Natural killer cell (primary cell): ENCODE measurements around the gene SLC35C1. TPM values are rescaled to one million over a fixed set of nuclear protein-coding genes. Genes with fewer than 3 reads are reported as not detected.

Source experiments
- ATAC-seq, 3 donors: fragments of 150-1000 bp in 2 of 3; fragments of 200-7000 bp in 1 of 3; cut with Tn5 transposase; 1 replicate in 1 of 3; 2 replicates in 2 of 3; pipeline ENCODE4 v1.10.0; 2021; ENCODE audit warnings: mild to moderate bottlenecking in 2 of 3, moderate library complexity in 2 of 3
- DNase-seq, 2 donors: peaks; one replicate each; pipeline versions ENCODE4 v3.0.0 to v3.0.0-alpha.2; 2013 to 2021; ENCODE audit warnings: mixed read lengths in 1 of 2
- H3K27ac ChIP-seq: one replicate; pipeline ENCODE4 v1.5.1; 2013; ENCODE audit warnings: mild to moderate bottlenecking, low read length
- H3K27me3 ChIP-seq: one replicate; pipeline ENCODE4 v1.6.1; 2013; ENCODE audit warnings: low read length; ENCODE audit not compliant: control insufficient read depth, insufficient read depth
- H3K36me3 ChIP-seq: one replicate; pipeline ENCODE4 v1.6.1; 2013; ENCODE audit warnings: low read length; ENCODE audit not compliant: control insufficient read depth, insufficient read depth
- H3K4me1 ChIP-seq: one replicate; pipeline ENCODE4 v1.6.1; 2013; ENCODE audit warnings: low read length; ENCODE audit not compliant: control insufficient read depth, insufficient read depth
- H3K4me3 ChIP-seq: one replicate; pipeline ENCODE4 v1.5.1; 2013; ENCODE audit warnings: low read length
- H3K9me3 ChIP-seq: one replicate; pipeline ENCODE4 v1.6.1; 2013; ENCODE audit warnings: low read length; ENCODE audit not compliant: control insufficient read depth, insufficient read depth
- H3K27ac Mint-ChIP-seq, 2 donors: one replicate each; pipeline ENCODE4 v1.8.0; 2022; ENCODE audit warnings: mild to moderate bottlenecking in 2 of 2, mixed read lengths in 2 of 2, moderate library complexity in 1 of 2
- H3K27me3 Mint-ChIP-seq, 2 donors: one replicate each; pipeline ENCODE4 v1.8.0; 2022; ENCODE audit warnings: low read depth in 2 of 2, mixed read lengths in 2 of 2
- H3K36me3 Mint-ChIP-seq: one replicate; pipeline ENCODE4 v1.8.0; 2022; ENCODE audit warnings: mixed read lengths
- H3K4me1 Mint-ChIP-seq, 2 donors: one replicate each; pipeline ENCODE4 v1.8.0; 2022; ENCODE audit warnings: mixed read lengths in 2 of 2
- H3K4me3 Mint-ChIP-seq: one replicate; pipeline ENCODE4 v1.8.0; 2022; ENCODE audit warnings: mild to moderate bottlenecking, moderate library complexity, mixed read lengths
- H3K9me3 Mint-ChIP-seq, 2 donors: one replicate each; pipeline ENCODE4 v1.8.0; 2022; ENCODE audit warnings: mixed read lengths in 2 of 2
- WGBS: methylation state at CpG from one replicate; pipeline ENCODE4 v1.1.7; 2013; ENCODE audit warnings: missing lambda C conversion rate; ENCODE audit not compliant: insufficient coverage; 5-methylcytosine and 5-hydroxymethylcytosine counted together
- intact Hi-C: fragments of 100-400 bp; cut with micrococcal nuclease; formaldehyde crosslinking; loops from one replicate; pipeline ENCODE4 v1.14.2; 2022
- total RNA-seq, 4 donors: library from RNA; stranded (reverse); fragments of 120-200 nt in 1 of 4; gene quantifications; one replicate each; pipeline versions ENCODE4 v1.2.3 to v1.2.4, GENCODE V29; 2013 to 2022
- TF ChIP-seq, protein P1 (sequence below): fragments of 200-600 bp; IDR thresholded peaks from one replicate; pipeline ENCODE4 v1.8.0; 2022; ENCODE audit warnings: antibody characterized with exemption

SLC35C1 gene
- total RNA-seq, 3 donors from 2014 or later (not counting 1 experiment from before 2014, with no cell fraction given) = 7.1 to 11.9 (median 9.5) TPM

DNA sequence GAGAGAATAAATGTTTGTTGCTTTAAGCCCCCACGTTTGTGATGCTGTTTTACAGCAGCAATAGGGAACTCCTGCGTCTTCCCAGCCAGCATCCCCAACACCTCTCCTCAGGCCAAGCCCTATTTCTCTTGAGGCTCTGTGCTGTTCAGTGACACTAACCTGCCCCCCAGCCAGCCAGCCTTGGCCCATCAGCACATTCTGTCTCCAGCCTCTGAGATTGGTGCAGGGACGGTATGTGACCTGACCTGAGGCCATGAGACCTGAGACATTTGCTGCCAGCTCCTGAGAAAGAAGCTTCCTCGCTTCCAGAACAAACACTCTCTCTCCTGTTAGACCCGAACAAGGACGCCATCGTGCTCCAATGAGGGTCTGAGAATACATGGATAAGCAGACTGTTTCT, 38.5 kb upstream of the SLC35C1 start:
- peaks cover 7% of the 10 kb centered on the region in 2 donors for H3K4me1 Mint-ChIP-seq
- no peak overlapping the region for H3K4me3 Mint-ChIP-seq
- H3K27me3 Mint-ChIP-seq = peaks cover 13 to 17% of the 10 kb centered on the region in 2 donors
- no peak for ATAC-seq
- no peak overlapping the region for H3K4me3 ChIP-seq
- H3K36me3 ChIP-seq = no peaks in the 10 kb centered on the region
- 72% methylated on average over 7 of the region's 7 CpGs for WGBS
- no peak overlapping the region for H3K27ac Mint-ChIP-seq
- TF ChIP-seq, protein P1, sequence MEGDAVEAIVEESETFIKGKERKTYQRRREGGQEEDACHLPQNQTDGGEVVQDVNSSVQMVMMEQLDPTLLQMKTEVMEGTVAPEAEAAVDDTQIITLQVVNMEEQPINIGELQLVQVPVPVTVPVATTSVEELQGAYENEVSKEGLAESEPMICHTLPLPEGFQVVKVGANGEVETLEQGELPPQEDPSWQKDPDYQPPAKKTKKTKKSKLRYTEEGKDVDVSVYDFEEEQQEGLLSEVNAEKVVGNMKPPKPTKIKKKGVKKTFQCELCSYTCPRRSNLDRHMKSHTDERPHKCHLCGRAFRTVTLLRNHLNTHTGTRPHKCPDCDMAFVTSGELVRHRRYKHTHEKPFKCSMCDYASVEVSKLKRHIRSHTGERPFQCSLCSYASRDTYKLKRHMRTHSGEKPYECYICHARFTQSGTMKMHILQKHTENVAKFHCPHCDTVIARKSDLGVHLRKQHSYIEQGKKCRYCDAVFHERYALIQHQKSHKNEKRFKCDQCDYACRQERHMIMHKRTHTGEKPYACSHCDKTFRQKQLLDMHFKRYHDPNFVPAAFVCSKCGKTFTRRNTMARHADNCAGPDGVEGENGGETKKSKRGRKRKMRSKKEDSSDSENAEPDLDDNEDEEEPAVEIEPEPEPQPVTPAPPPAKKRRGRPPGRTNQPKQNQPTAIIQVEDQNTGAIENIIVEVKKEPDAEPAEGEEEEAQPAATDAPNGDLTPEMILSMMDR = no peak
- no peak overlapping the region for H3K27ac ChIP-seq
- intact Hi-C loops = no loop called here
- no peak for DNase-seq
- H3K4me1 ChIP-seq = peaks cover 4% of the 10 kb centered on the region
- no peaks in the 10 kb centered on the region for H3K36me3 Mint-ChIP-seq
- H3K9me3 ChIP-seq = no peaks in the 10 kb centered on the region
- H3K9me3 Mint-ChIP-seq = no peaks in the 10 kb centered on the region
- no peaks in the 10 kb centered on the region for H3K27me3 ChIP-seq

DNA sequence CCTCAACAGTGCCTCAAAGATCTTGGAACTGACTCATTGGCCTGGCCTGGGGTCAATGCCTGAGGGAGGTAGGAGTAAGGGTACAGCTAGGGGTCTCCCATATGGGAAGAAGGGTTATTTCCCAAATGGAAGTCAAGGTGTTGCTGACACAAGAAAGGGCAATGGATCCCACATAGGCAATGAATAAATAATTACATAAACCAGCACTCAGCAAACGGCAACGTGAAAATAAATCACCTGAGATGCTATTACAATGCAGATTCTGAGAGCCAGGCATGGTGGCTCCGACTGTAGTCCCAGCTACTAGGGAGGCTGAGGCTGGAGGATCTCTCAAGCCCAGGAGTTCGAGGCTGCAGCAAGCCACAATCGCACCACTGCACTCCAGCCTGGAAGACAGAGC, 36.5 kb upstream of the SLC35C1 start:
- no peak overlapping the region for H3K4me3 ChIP-seq
- H3K4me1 ChIP-seq = peaks cover 9% of the 10 kb centered on the region
- H3K9me3 Mint-ChIP-seq = no peaks in the 10 kb centered on the region
- ATAC-seq (no peak), DNase-seq (no peak)
- no peaks in the 10 kb centered on the region for H3K36me3 Mint-ChIP-seq
- no peaks in the 10 kb centered on the region for H3K36me3 ChIP-seq
- H3K27ac ChIP-seq = no peak overlapping the region
- H3K27me3 Mint-ChIP-seq = peaks cover 7 to 14% of the 10 kb centered on the region in 2 donors
- H3K9me3 ChIP-seq = no peaks in the 10 kb centered on the region
- H3K4me1 Mint-ChIP-seq = peaks cover 15% of the 10 kb centered on the region in 2 donors
- intact Hi-C loops = no loop called here
- no peaks in the 10 kb centered on the region for H3K27me3 ChIP-seq
- TF ChIP-seq, protein P1 = no peak
- H3K27ac Mint-ChIP-seq = no peak overlapping the region
- WGBS = 73% methylated on average over 4 of the region's 5 CpGs
- H3K4me3 Mint-ChIP-seq = no peak overlapping the region

- Mint-ChIP-seq H3K4me1 (peaks cover 15% of the 10 kb centered on the region in 2 donors), H3K36me3 (no peaks in the 10 kb centered on the region), H3K27ac (no peak overlapping the region), H3K27me3 (peaks cover 0 to 5% of the 10 kb centered on the region in 2 donors), H3K4me3 (no peak overlapping the region), H3K9me3 (no peaks in the 10 kb centered on the region)
- Histone ChIP-seq H3K36me3 (no peaks in the 10 kb centered on the region), H3K9me3 (no peaks in the 10 kb centered on the region), H3K4me3 (no peak overlapping the region), H3K4me1 (peaks cover 9% of the 10 kb centered on the region), H3K27ac (no peak overlapping the region), H3K27me3 (no peaks in the 10 kb centered on the region)
- WGBS = 92% methylated on average over 5 of the region's 5 CpGs
- TF ChIP-seq, protein P1 = no peak
- intact Hi-C loops = loop anchor here (5.0 kb wide), 1 partner anchor 428 kb away; no protein-coding TSS in a partner anchor
- DNase-seq (no peak), ATAC-seq (no peak)
These were observed 35.0 kb upstream of the SLC35C1 start for GRCh38 chr11:45769960-45770359.

GRCh38 chr11:45771193-45771565, 33.8 kb upstream of the SLC35C1 start:
- H3K9me3 ChIP-seq = no peaks in the 10 kb centered on the region
- WGBS = 7% methylated on average over 18 of the region's 18 CpGs
- peak; percentile 70 to 79 (median 71) for ATAC-seq
- intact Hi-C loops = loop anchor here (5.0 kb wide), 1 partner anchor 429 kb away; no protein-coding TSS in a partner anchor
- DNase-seq = peak; percentile 64 to 84
- peak overlapping the region; percentile 99 for H3K4me3 Mint-ChIP-seq
- peak overlapping the region; percentile 51 for H3K27ac ChIP-seq
- H3K27ac Mint-ChIP-seq = peak overlapping the region; percentile 83 to 88
- peaks cover 0 to 2% of the 10 kb centered on the region in 2 donors for H3K27me3 Mint-ChIP-seq
- H3K4me1 Mint-ChIP-seq = peaks cover 15% of the 10 kb centered on the region in 2 donors
- TF ChIP-seq, protein P1 = peak; percentile 40
- H3K27me3 ChIP-seq = no peaks in the 10 kb centered on the region
- peaks cover 9% of the 10 kb centered on the region for H3K4me1 ChIP-seq
- H3K36me3 ChIP-seq = no peaks in the 10 kb centered on the region
- no peaks in the 10 kb centered on the region for H3K36me3 Mint-ChIP-seq
- no peaks in the 10 kb centered on the region for H3K9me3 Mint-ChIP-seq
- peak overlapping the region; percentile 46 for H3K4me3 ChIP-seq
